ENCODE data around the gene GAGE10.

GAGE10 gene

DNA sequence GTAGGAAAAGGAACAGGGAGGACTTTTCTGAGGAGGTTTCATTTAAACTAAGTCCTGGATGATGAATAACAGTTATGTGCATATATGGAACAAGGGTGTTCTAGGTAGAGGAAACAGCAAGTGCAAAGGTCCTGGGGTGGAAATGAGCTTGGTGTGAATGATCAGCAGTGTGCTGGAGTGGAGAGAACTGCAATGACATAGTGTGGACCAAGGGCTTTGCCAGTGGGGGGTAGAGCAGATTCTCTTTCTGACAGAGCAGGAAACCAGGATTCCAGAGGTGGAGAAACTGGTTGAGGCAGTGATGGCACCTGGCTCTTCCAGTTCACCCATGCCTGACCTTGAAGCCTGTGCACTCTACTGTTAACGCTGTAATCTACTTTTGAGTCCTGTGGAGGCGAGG, 32.1 kb upstream of the GAGE10 start:
- H3K27ac ChIP-seq: no peak overlapping the region

DNA sequence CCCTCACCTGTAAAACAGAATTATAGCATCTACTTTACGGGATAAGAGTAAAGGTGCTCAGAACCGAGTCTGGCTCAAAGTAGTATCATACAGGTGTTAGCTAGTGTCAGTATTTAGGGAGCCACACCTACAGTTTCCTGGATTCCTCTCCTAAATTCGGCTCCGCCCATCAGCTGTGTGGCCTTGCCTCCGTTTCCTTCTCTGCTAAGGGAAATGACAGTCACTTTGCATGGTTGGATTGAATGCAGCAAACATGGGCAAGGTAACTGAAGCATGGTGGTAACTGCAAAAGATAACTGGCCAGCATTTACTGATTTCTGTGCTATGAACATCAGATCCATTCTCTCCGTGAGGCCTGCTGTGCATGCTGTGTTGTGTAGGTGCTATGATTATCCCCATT, 31.0 kb upstream of the GAGE10 start:
- no peak for DNase-seq
- in situ Hi-C loops (cut with HindIII; ENCODE audit: low pct_ligation_motif_present, low sequenced_read_pairs): no loop called here
- Histone ChIP-seq H3K27ac (no peak overlapping the region), H3K4me3 (ENCODE audit: low read depth, low read length) (no peak overlapping the region), H3K27me3 (replicated peaks) (no peaks in the 10 kb centered on the region), H3K36me3 (replicated peaks) (no peaks in the 10 kb centered on the region)
- no peak for TF ChIP-seq CTCF (IDR thresholded peaks at IDR 0.05; ENCODE audit: low read depth, low read length, missing control alignments)

More for the DNA sequence above, 32.1 kb upstream of the GAGE10 start:
- H3K36me3 ChIP-seq (replicated peaks): no peaks in the 10 kb centered on the region
- H3K27me3 ChIP-seq (replicated peaks): no peaks in the 10 kb centered on the region
- no peak overlapping the region for H3K4me3 ChIP-seq (ENCODE audit: low read depth, low read length)
- no peak for DNase-seq
- TF ChIP-seq CTCF (IDR thresholded peaks at IDR 0.05; ENCODE audit: low read depth, low read length, missing control alignments): no peak
- in situ Hi-C loops (cut with HindIII; ENCODE audit: low pct_ligation_motif_present, low sequenced_read_pairs): no loop called here

DNA sequence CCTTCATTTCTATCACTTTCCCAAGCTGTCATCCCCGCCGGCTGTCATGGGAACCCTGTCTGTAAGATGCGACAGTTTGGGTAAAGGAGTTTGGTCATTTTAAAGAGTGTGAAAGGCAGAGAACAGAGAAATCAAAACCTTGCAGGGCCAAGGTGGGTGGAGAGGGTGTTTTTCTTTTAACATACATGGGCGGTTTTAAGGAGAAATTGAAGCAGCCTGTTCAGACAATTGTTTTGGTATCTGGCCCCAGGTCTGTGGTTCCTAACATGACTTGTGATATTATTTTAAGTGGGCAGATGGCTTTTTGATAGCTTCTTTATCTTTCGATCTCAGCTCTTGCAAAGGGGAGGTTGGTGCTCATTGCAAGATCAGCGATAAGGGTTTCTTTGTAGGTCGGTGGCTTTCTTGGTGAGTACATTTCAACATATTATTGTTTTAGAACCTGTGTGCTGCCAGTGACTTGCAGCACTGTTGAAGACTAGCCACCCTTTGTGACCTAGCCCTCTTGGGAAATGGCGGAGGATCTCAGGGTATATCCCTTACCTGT, 30.2 kb upstream of the GAGE10 start:
- in situ Hi-C loops (cut with HindIII; ENCODE audit: low pct_ligation_motif_present, low sequenced_read_pairs): no loop called here
- no peak for DNase-seq

GRCh38 chrX:49276207-49276606, 27.2 kb upstream of the GAGE10 start:
- H3K27me3 ChIP-seq (replicated peaks): no peaks in the 10 kb centered on the region
- in situ Hi-C loops (cut with HindIII; ENCODE audit: low pct_ligation_motif_present, low sequenced_read_pairs): no loop called here
- no peak for TF ChIP-seq CTCF (IDR thresholded peaks at IDR 0.05; ENCODE audit: low read depth, low read length, missing control alignments)
- H3K4me3 ChIP-seq (ENCODE audit: low read depth, low read length): no peak overlapping the region
- no peaks in the 10 kb centered on the region for H3K36me3 ChIP-seq (replicated peaks)
- DNase-seq: no peak
- no peak overlapping the region for H3K27ac ChIP-seq

More for the DNA sequence above, 30.2 kb upstream of the GAGE10 start:
- TF ChIP-seq CTCF (IDR thresholded peaks at IDR 0.05; ENCODE audit: low read depth, low read length, missing control alignments): no peak
- H3K36me3 ChIP-seq (replicated peaks): no peaks in the 10 kb centered on the region
- no peaks in the 10 kb centered on the region for H3K27me3 ChIP-seq (replicated peaks)
- H3K27ac ChIP-seq: no peak overlapping the region
- no peak overlapping the region for H3K4me3 ChIP-seq (ENCODE audit: low read depth, low read length)

DNA sequence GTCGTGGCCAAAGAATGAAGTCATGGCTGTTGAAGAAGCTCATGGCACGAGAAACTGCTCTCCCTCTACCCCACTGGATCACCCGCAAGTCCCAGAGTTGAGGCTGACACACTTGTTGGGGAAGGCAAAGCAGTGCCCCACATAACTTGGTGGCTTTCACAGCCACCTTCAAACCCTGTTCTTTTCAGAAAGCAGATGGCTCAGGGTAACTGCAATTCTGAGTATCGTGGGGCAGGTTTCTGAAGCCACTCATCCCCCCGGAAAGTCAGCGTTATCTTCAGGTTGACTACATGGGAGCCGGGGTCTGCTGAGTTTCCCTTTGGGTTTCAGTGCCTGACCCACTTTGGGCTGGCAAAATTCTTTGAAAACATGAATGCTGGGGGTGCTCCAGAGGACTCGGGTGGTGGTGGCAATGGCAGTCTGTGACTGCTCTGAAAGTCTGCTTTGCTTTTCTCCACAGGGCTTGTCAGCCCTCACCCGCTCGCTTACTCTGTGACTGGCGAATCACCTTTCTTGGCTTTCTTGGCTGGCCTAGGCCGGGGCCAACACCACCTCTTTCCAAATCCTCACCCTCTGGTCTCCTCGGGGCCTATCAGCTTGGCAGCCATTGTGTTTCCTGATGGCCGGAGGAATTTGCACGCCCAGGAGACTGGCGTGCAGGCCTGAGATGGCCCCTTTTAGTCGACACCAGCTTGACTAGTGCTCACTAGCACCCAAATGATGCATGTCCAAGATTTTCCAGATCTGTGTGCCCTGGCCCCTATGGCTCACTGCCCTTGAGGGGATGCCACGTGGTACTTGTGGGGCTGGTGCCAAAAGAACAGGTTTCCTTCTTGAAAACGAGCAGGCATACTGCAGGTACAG, 26.5 kb upstream of the GAGE10 start:
- no peak for DNase-seq
- TF ChIP-seq CTCF (IDR thresholded peaks at IDR 0.05; ENCODE audit: low read depth, low read length, missing control alignments): no peak
- Histone ChIP-seq H3K36me3 (replicated peaks) (no peaks in the 10 kb centered on the region), H3K4me3 (ENCODE audit: low read depth, low read length) (no peak overlapping the region), H3K27me3 (replicated peaks) (no peaks in the 10 kb centered on the region), H3K27ac (no peak overlapping the region)
- in situ Hi-C loops (cut with HindIII; ENCODE audit: low pct_ligation_motif_present, low sequenced_read_pairs): no loop called here

All from brain microvascular endothelial cell (primary cell).